Measurements from ENCODE around the gene MYO10.
"Not testable (repeated sequence)": the region's sequence is repeated elsewhere in the genome, so short reads cannot be mapped to it uniquely, and the experiment has no call there.

MYO10 gene

GRCh38 chr5:16877267-16877935 is 58.7 kb downstream of the MYO10 start:
- no peak overlapping the region for H3K4me3 ChIP-seq (ENCODE audit: low read length)
- no peak for DNase-seq (ENCODE audit: low read depth)
- no peak for TF ChIP-seq CTCF (IDR thresholded peaks at IDR 0.05; ENCODE audit: insufficient read depth, low read depth, low read length, missing control alignments)

GRCh38 chr5:16874424-16874823 is 61.7 kb downstream of the MYO10 start:
- DNase-seq (ENCODE audit: low read depth); H3K4me3 ChIP-seq (ENCODE audit: low read length): not testable (repeated sequence)

GRCh38 chr5:16871746-16872339 is 64.2 kb downstream of the MYO10 start:
- no peak for TF ChIP-seq CTCF (IDR thresholded peaks at IDR 0.05; ENCODE audit: insufficient read depth, low read depth, low read length, missing control alignments)
- no peak for DNase-seq (ENCODE audit: low read depth)
- H3K4me3 ChIP-seq (ENCODE audit: low read length) = no peak overlapping the region

GRCh38 chr5:16870878-16871277 is 65.2 kb downstream of the MYO10 start:
- peak; percentile 33 for TF ChIP-seq CTCF (IDR thresholded peaks at IDR 0.05; ENCODE audit: insufficient read depth, low read depth, low read length, missing control alignments)
- DNase-seq (ENCODE audit: low read depth) = no peak
- no peak overlapping the region for H3K4me3 ChIP-seq (ENCODE audit: low read length)

- H3K4me3 ChIP-seq (ENCODE audit: low read length) = no peak overlapping the region
- peak; percentile 83 for DNase-seq (ENCODE audit: low read depth)
Observed at GRCh38 chr5:16869821-16870796, 66.0 kb downstream of the MYO10 start.

GRCh38 chr5:16867577-16867953 is 68.5 kb downstream of the MYO10 start:
- no peak for DNase-seq (ENCODE audit: low read depth)
- H3K4me3 ChIP-seq (ENCODE audit: low read length) = no peak overlapping the region
- TF ChIP-seq CTCF (IDR thresholded peaks at IDR 0.05; ENCODE audit: insufficient read depth, low read depth, low read length, missing control alignments) = no peak

More at GRCh38 chr5:16869821-16870796, 66.0 kb downstream of the MYO10 start:
- no peak for TF ChIP-seq CTCF (IDR thresholded peaks at IDR 0.05; ENCODE audit: insufficient read depth, low read depth, low read length, missing control alignments)
